ENCODE measurements around the gene SULT2A1. TPM values are rescaled to one million over a fixed set of nuclear protein-coding genes. Genes with fewer than 3 reads are reported as not detected.
A peak's percentile ranks its signal among the peaks of the same experiment; 100 is the strongest.
"Not testable (repeated sequence)": the region's sequence is repeated elsewhere in the genome, so short reads cannot be mapped to it uniquely, and the experiment has no call there.

SULT2A1 gene
- total RNA-seq, 2 donors from 2014 or later = not detected

- H3K36me3 ChIP-seq = no peaks in the 10 kb centered on the region
- no peaks in the 10 kb centered on the region for H3K9me3 ChIP-seq
- no peak for DNase-seq (ENCODE audit: low spot score)
- no peaks in the 10 kb centered on the region for H3K4me1 ChIP-seq
- no peaks in the 10 kb centered on the region for H3K27me3 ChIP-seq
- no peak overlapping the region for H3K27ac ChIP-seq
- no peak for TF ChIP-seq CTCF (IDR thresholded peaks at IDR 0.05)
- no peak overlapping the region for H3K4me3 ChIP-seq
These were observed 7.2 kb downstream of the SULT2A1 start for GRCh38 chr19:47878906-47879305.

- H3K27me3 ChIP-seq = no peaks in the 10 kb centered on the region
- DNase-seq (ENCODE audit: low spot score) = no peak
- no peaks in the 10 kb centered on the region for H3K36me3 ChIP-seq
- H3K4me3 ChIP-seq = no peak overlapping the region
- TF ChIP-seq CTCF (IDR thresholded peaks at IDR 0.05) = no peak
- H3K27ac ChIP-seq = no peak overlapping the region
- peaks cover 0 to 5% of the 10 kb centered on the region in 2 donors for H3K9me3 ChIP-seq
- H3K4me1 ChIP-seq = no peaks in the 10 kb centered on the region
These were observed 20.9 kb downstream of the SULT2A1 start for GRCh38 chr19:47865166-47865565.

GRCh38 chr19:47863514-47863936, 22.6 kb downstream of the SULT2A1 start:
- DNase-seq (ENCODE audit: low spot score) = peak; percentile 79
- Histone ChIP-seq H3K27ac (no peak overlapping the region), H3K9me3 (peaks cover 0 to 5% of the 10 kb centered on the region in 2 donors), H3K27me3 (no peaks in the 10 kb centered on the region), H3K4me1 (no peaks in the 10 kb centered on the region), H3K36me3 (no peaks in the 10 kb centered on the region), H3K4me3 (no peak overlapping the region)
- peak; percentile 86 to 95 for TF ChIP-seq CTCF (IDR thresholded peaks at IDR 0.05)

GRCh38 chr19:47861630-47862029, 24.5 kb downstream of the SULT2A1 start:
- Histone ChIP-seq H3K27me3 (no peaks in the 10 kb centered on the region), H3K4me1 (no peaks in the 10 kb centered on the region), H3K9me3 (peaks cover 0 to 5% of the 10 kb centered on the region in 2 donors), H3K4me3 (no peak overlapping the region), H3K27ac (no peak overlapping the region), H3K36me3 (no peaks in the 10 kb centered on the region)
- no peak for DNase-seq (ENCODE audit: low spot score)
- no peak for TF ChIP-seq CTCF (IDR thresholded peaks at IDR 0.05)

GRCh38 chr19:47860602-47861297, 25.4 kb downstream of the SULT2A1 start:
- H3K9me3 ChIP-seq = peaks cover 0 to 5% of the 10 kb centered on the region in 2 donors
- no peak overlapping the region for H3K4me3 ChIP-seq
- H3K4me1 ChIP-seq = no peaks in the 10 kb centered on the region
- TF ChIP-seq CTCF (IDR thresholded peaks at IDR 0.05) = no peak
- H3K36me3 ChIP-seq = no peaks in the 10 kb centered on the region
- H3K27me3 ChIP-seq = no peaks in the 10 kb centered on the region
- H3K27ac ChIP-seq = no peak overlapping the region
- DNase-seq (ENCODE audit: low spot score) = no peak

- not testable (repeated sequence) for H3K4me3 ChIP-seq; H3K36me3 ChIP-seq; H3K27ac ChIP-seq; DNase-seq (ENCODE audit: low spot score); H3K9me3 ChIP-seq; H3K4me1 ChIP-seq; H3K27me3 ChIP-seq
These were observed 26.3 kb downstream of the SULT2A1 start for GRCh38 chr19:47859838-47860237.

- H3K36me3 ChIP-seq; H3K27me3 ChIP-seq; H3K9me3 ChIP-seq; H3K4me1 ChIP-seq; H3K27ac ChIP-seq; DNase-seq (ENCODE audit: low spot score); H3K4me3 ChIP-seq: not testable (repeated sequence)
These were observed 27.3 kb downstream of the SULT2A1 start, which contains the start of gene TPRX2 for GRCh38 chr19:47858646-47859285. Gene TPRX2, plus strand, starts transcription at chr19:47859235. Its CDS starts 12 bp downstream, at chr19:47859247.

- H3K27me3 ChIP-seq; H3K9me3 ChIP-seq; H3K4me3 ChIP-seq; H3K27ac ChIP-seq; H3K4me1 ChIP-seq; DNase-seq (ENCODE audit: low spot score); H3K36me3 ChIP-seq: not testable (repeated sequence)
These were observed 27.9 kb downstream of the SULT2A1 start for GRCh38 chr19:47858231-47858630.
